ENCODE measurements around the gene SLC1A2. TPM values are rescaled to one million over a fixed set of nuclear protein-coding genes. Genes with fewer than 3 reads are reported as not detected.

Gene SLC1A2
- total RNA-seq, 1 donor from 2014 or later: not detected

DNA sequence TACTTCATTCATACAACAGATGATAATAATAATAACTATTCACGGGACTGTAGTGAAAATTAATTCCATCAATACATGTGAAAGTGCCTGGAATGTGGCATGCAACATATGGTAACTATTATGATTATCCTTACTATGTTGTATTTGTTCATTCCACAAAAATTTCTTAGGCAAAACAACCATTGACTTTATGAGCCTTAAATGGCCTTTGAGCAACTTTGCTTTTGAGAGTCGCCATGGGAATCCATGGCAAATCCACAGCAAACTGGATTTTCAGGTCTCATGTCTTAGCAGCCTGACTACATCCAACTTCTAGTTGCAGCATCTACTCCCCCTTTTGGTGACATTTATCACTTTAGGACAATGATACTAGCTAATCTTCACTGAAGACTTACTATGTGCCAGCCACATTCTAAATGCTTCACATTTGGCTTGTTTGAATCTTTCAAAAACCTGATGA is 56.8 kb downstream of the SLC1A2 start:
- TF ChIP-seq, protein P1, sequence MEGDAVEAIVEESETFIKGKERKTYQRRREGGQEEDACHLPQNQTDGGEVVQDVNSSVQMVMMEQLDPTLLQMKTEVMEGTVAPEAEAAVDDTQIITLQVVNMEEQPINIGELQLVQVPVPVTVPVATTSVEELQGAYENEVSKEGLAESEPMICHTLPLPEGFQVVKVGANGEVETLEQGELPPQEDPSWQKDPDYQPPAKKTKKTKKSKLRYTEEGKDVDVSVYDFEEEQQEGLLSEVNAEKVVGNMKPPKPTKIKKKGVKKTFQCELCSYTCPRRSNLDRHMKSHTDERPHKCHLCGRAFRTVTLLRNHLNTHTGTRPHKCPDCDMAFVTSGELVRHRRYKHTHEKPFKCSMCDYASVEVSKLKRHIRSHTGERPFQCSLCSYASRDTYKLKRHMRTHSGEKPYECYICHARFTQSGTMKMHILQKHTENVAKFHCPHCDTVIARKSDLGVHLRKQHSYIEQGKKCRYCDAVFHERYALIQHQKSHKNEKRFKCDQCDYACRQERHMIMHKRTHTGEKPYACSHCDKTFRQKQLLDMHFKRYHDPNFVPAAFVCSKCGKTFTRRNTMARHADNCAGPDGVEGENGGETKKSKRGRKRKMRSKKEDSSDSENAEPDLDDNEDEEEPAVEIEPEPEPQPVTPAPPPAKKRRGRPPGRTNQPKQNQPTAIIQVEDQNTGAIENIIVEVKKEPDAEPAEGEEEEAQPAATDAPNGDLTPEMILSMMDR (IDR thresholded peaks at IDR 0.05; ENCODE audit: insufficient read depth, low read length, poor library complexity, severe bottlenecking): no peak

DNA sequence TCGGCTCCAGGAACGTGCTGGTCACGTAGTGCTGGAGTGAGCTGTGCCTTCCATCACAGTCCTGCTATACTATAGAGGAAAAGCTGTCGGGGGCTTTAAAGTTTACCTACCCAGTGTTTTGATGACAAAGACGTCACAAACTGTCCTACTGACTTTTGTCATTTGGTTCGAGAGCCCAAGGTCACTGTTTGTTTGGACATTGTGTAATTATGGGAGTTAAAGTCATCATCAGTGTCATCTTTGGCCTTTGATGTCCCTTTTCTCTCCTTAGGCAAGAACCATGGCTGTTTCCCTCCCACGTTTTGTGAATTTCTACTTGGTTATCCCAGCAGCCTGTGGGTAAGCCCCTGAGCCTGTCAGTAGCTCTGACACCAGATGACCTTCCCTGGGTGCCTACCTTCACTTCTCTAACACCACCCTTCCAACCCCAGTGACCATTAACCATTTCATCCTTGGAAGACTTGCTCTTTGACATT is 59.3 kb downstream of the SLC1A2 start:
- no peak overlapping the region for H3K4me3 ChIP-seq (ENCODE audit: low read depth, low read length)
- no peaks in the 10 kb centered on the region for H3K36me3 ChIP-seq (ENCODE audit: control insufficient read depth, insufficient read depth, low read length)
- DNase-seq (ENCODE audit: low read depth): no peak
- TF ChIP-seq, protein P1 (IDR thresholded peaks at IDR 0.05; ENCODE audit: insufficient read depth, low read length, poor library complexity, severe bottlenecking): no peak
- H3K27me3 ChIP-seq (ENCODE audit: control insufficient read depth, insufficient read depth, low read length): no peaks in the 10 kb centered on the region

More for the DNA sequence above, 56.8 kb downstream of the SLC1A2 start:
- Histone ChIP-seq H3K36me3 (ENCODE audit: control insufficient read depth, insufficient read depth, low read length) (no peaks in the 10 kb centered on the region), H3K4me3 (ENCODE audit: low read depth, low read length) (no peak overlapping the region), H3K27me3 (ENCODE audit: control insufficient read depth, insufficient read depth, low read length) (no peaks in the 10 kb centered on the region)
- no peak for DNase-seq (ENCODE audit: low read depth)

DNA sequence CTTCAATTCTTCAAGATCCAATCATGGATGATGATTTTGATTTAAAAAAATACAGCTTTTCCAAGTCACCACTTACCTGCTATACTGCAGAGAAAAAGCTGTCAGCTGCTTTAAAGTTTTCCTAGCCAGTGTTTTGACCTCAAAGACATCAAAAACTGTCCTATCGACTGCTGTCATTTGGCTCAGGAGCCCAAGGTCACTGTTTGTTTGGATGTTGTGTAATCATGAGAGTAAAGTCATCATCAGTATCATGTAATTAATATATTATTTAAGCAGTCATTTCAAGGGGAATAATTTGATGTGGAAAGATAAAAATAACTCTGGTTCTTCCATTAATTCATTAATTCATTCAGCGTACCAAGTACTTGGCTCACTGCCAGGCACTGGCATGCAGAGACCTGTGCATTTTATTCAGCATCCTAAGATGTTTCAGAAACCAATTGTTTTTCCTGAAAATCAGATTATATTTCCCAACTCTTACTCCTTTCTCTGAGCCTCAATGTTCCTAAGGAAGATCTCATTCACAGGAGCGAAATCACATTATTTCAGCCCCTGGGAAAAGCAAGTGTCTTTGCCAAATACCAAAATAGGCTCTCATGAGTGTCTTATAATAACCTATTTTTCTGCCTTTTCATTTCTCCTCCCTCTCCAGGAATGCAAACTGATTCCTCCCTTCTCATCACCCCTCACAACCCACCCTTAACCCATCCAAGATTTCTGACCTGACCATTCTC is 59.9 kb downstream of the SLC1A2 start:
- DNase-seq (ENCODE audit: low read depth): no peak
- TF ChIP-seq, protein P1 (IDR thresholded peaks at IDR 0.05; ENCODE audit: insufficient read depth, low read length, poor library complexity, severe bottlenecking): no peak
- Histone ChIP-seq H3K27me3 (ENCODE audit: control insufficient read depth, insufficient read depth, low read length) (no peaks in the 10 kb centered on the region), H3K4me3 (ENCODE audit: low read depth, low read length) (no peak overlapping the region), H3K36me3 (ENCODE audit: control insufficient read depth, insufficient read depth, low read length) (no peaks in the 10 kb centered on the region)

DNA sequence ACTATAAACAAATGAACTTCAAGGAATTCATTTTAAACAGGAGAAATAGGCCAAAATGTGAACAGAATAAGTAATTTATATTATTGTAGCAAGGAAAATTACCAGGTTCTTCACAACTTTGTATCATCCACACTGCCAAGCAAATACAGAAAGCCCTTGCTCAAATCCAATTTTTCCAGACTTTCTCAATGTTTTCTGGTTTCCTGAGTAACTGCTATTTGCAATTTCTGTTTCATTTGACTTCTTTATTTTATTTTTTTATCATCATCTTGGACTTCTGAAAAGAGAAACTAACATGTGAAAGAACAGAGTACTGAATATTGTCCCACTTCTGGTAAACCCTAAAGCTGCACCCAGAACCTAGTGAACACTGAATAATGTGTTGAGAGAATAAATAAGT is 61.0 kb downstream of the SLC1A2 start:
- DNase-seq (ENCODE audit: low read depth): no peak
- H3K36me3 ChIP-seq (ENCODE audit: control insufficient read depth, insufficient read depth, low read length): no peaks in the 10 kb centered on the region
- TF ChIP-seq, protein P1 (IDR thresholded peaks at IDR 0.05; ENCODE audit: insufficient read depth, low read length, poor library complexity, severe bottlenecking): no peak

DNA sequence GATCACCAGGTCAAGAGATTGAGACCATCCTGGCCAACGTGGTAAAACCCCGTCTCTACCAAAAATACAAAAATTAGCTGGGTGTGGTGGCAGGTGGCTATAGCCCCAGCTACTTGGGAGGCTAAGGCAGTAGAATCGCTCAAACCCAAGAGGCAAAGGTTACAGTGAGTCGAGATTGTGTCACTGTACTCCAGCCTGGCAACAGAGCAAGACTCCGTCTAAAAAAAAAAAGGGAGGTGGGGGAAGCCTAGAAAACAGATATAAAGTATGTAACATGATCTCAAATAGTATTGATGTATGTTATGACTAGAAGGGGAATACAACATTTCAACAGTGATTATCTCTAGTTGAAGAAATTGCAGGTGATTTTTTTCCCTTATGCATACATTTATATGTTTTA is 61.4 kb downstream of the SLC1A2 start:
- DNase-seq (ENCODE audit: low read depth): no peak
- Histone ChIP-seq H3K36me3 (ENCODE audit: control insufficient read depth, insufficient read depth, low read length) (no peaks in the 10 kb centered on the region), H3K4me3 (ENCODE audit: low read depth, low read length) (no peak overlapping the region), H3K27me3 (ENCODE audit: control insufficient read depth, insufficient read depth, low read length) (no peaks in the 10 kb centered on the region)
- TF ChIP-seq, protein P1 (IDR thresholded peaks at IDR 0.05; ENCODE audit: insufficient read depth, low read length, poor library complexity, severe bottlenecking): no peak

More for the DNA sequence above, 61.0 kb downstream of the SLC1A2 start:
- H3K27me3 ChIP-seq (ENCODE audit: control insufficient read depth, insufficient read depth, low read length): no peaks in the 10 kb centered on the region
- H3K4me3 ChIP-seq (ENCODE audit: low read depth, low read length): no peak overlapping the region
